PC-3 (cell line): ENCODE data around the gene CCL13. TPM values are rescaled to one million over a fixed set of nuclear protein-coding genes. Genes with fewer than 3 reads are reported as not detected.

Source experiments
- ATAC-seq: fragments of 200-7000 bp; cut with Tn5 transposase; 2 replicates; pipeline ENCODE4 v1.9.1; 2020; ENCODE audit warnings: mild to moderate bottlenecking, moderate library complexity
- BruUV-seq: library from RNA; stranded (reverse); fragments of 400-500 nt; replicated peaks from 2 replicates; lab custom pipeline; 2021; lab: Mats Ljungman, UMichigan
- CTCF ChIA-PET: fragments of 300-600 bp; sonication (Branson Sonifier 250); formaldehyde crosslinking; loops from one replicate; lab custom pipeline; 2022; ENCODE audit warnings: antibody characterized with exemption; lab: Charles Lee
- POLR2A ChIA-PET: fragments of 300-600 bp; sonication (Branson Sonifier 250); formaldehyde crosslinking; loops from one replicate; lab custom pipeline; 2022; ENCODE audit warnings: antibody characterized with exemption; ENCODE audit not compliant: unreplicated experiment; lab: Charles Lee
- DNase-seq: peaks from one replicate; pipeline ENCODE4 v3.0.0-alpha.2; 2015
- H2AFZ ChIP-seq: fragments of 300-600 bp; sonication (generic); 2 replicates; pipeline ENCODE4 v1.6.0; 2016; ENCODE audit warnings: antibody characterized with exemption, low read length
- H3F3A ChIP-seq: fragments of 300-600 bp; sonication (generic); one replicate; pipeline ENCODE4 v1.6.0; 2017; ENCODE audit warnings: antibody characterized with exemption, low read length, control low read depth, mild to moderate bottlenecking; ENCODE audit not compliant: unreplicated experiment
- H3K27ac ChIP-seq: fragments of 300-600 bp; sonication (generic); 2 replicates; pipeline ENCODE4 v1.5.1; 2016; ENCODE audit warnings: mild to moderate bottlenecking, low read length
- H3K27me3 ChIP-seq: fragments of 300-600 bp; sonication (generic); 2 replicates; pipeline ENCODE4 v1.6.1; 2016; ENCODE audit warnings: low read length, mixed read lengths
- H3K36me3 ChIP-seq: fragments of 300-600 bp; sonication (generic); 2 replicates; pipeline ENCODE4 v1.6.1; 2016; ENCODE audit warnings: low read depth, mixed run types, low read length, mixed read lengths
- H3K4me1 ChIP-seq: fragments of 300-600 bp; sonication (generic); 2 replicates; pipeline ENCODE4 v1.5.1; 2016; ENCODE audit warnings: low read length; ENCODE audit not compliant: insufficient read depth
- H3K4me2 ChIP-seq: fragments of 300-600 bp; sonication (generic); 2 replicates; pipeline ENCODE4 v1.6.0; 2016; ENCODE audit warnings: low read length
- H3K4me3 ChIP-seq: fragments of 300-600 bp; sonication (generic); 2 replicates; pipeline ENCODE4 v1.5.1; 2016; ENCODE audit warnings: mild to moderate bottlenecking, low read length, mixed read lengths
- H3K79me2 ChIP-seq: fragments of 300-600 bp; sonication (generic); 2 replicates; pipeline ENCODE4 v1.6.1; 2017; ENCODE audit warnings: low read length, mixed read lengths
- H3K9ac ChIP-seq: fragments of 300-600 bp; sonication (generic); 2 replicates; pipeline ENCODE4 v1.6.0; 2016; ENCODE audit warnings: mild to moderate bottlenecking, low read length
- H3K9me2 ChIP-seq: fragments of 300-600 bp; sonication (generic); replicated peaks from 2 replicates; pipeline ENCODE4 v1.6.1; 2016; ENCODE audit warnings: mixed run types, low read length, mixed read lengths
- H3K9me3 ChIP-seq: fragments of 300-600 bp; sonication (generic); 2 replicates; pipeline ENCODE4 v1.6.1; 2016; ENCODE audit warnings: low read length, mixed read lengths
- H4K20me1 ChIP-seq: fragments of 300-600 bp; sonication (generic); 2 replicates; pipeline ENCODE4 v1.6.1; 2016; ENCODE audit warnings: low read length, mixed read lengths
- CTCF ChIP-seq: fragments of 300-600 bp; sonication (generic); conservative IDR thresholded peaks from 2 replicates; pipeline ENCODE4 v1.5.1; 2017; ENCODE audit warnings: antibody characterized with exemption, low read depth, mild to moderate bottlenecking, low read length
- EZH2 ChIP-seq: fragments of 300-600 bp; sonication (generic); IDR thresholded peaks from one replicate; pipeline ENCODE4 v1.6.1; 2017; ENCODE audit warnings: antibody characterized with exemption, mild to moderate bottlenecking, low read length; ENCODE audit not compliant: unreplicated experiment
- EZH2phosphoT487 ChIP-seq: fragments of 300-600 bp; sonication (generic); IDR thresholded peaks from 2 replicates; pipeline ENCODE4 v1.6.1; 2018; ENCODE audit warnings: mild to moderate bottlenecking, antibody characterized with exemption, low read length, borderline replicate concordance
- intact Hi-C: fragments of 100-400 bp; cut with micrococcal nuclease; formaldehyde crosslinking; loops from 2 replicates; pipeline ENCODE4 v1.9.0; 2023
- total RNA-seq: library from RNA; depleted of rRNA; stranded (reverse); fragments of >200 nt; gene quantifications from 2 replicates; pipeline ENCODE4 v1.2.3, GENCODE V29; 2014

CCL13 gene
- total RNA-seq, 1 experiment from 2014 or later: not detected

DNA sequence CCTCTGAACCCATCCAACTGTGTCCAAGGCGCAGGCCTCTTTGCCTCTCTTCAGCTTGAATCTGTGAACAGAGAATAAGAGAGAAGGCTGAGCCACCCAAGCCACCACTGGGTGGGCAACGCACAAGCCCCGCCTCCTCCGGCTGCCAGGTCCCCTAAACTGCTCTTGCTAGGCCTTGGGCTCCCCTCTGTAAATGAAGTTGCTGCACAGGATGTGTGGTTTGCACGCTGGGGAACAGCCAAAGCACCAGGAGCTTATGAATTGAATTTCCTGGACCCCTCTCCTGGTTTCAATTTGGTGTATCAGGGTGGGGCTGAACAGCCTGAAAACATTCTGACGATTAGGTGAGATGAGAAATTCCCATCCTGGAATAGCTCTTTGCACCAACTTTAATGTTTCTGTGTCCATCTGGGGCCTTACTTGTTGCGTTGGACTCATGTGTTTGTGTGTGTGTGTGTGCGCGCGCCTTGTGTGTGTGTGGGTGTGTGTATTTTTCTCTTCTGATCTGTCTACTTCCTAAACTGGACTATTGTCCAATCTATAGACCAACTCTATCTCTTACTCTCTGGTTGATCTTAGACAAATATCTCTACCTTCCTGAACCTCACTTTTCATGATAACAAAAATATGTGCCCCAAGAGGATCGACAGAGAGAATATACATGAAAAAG, 4.5 kb downstream of the CCL13 start:
- Histone ChIP-seq H3K27me3 (no peaks in the 10 kb centered on the region), H3K4me3 (no peak overlapping the region), H3K79me2 (no peaks in the 10 kb centered on the region), H3K9me2 (no peaks in the 10 kb centered on the region), H3K4me2 (no peak overlapping the region), H3K4me1 (no peaks in the 10 kb centered on the region), H3K9me3 (no peaks in the 10 kb centered on the region), H2AFZ (no peak overlapping the region), H3F3A (no peaks in the 10 kb centered on the region), H4K20me1 (no peaks in the 10 kb centered on the region), H3K36me3 (peaks cover 3% of the 10 kb centered on the region; the same call in 1 of the 2 replicates), H3K27ac (no peak overlapping the region), H3K9ac (no peak overlapping the region)
- intact Hi-C loops: loop anchor here (1.0 kb wide), 1 partner anchor 160 kb away; no protein-coding TSS in a partner anchor
- ATAC-seq: no peak
- POLR2A ChIA-PET: no interaction called here
- BruUV-seq: no TSS peak
- CTCF ChIA-PET: interaction anchor here (0.8 to 1.3 kb wide), 4 partner anchors 12 to 197 kb away, joined by 3 to 4 read pairs (median 3); no protein-coding TSS in a partner anchor
- TF ChIP-seq EZH2phosphoT487 (no peak), CTCF (no peak), EZH2 (no peak)
- DNase-seq: no peak

- ATAC-seq (peak; percentile 57), DNase-seq (peak; percentile 75)
- CTCF ChIA-PET: interaction anchor here (0.6 to 1.3 kb wide), 6 partner anchors 11 to 280 kb away, joined by 3 to 4 read pairs (median 3); no protein-coding TSS in a partner anchor
- Histone ChIP-seq H3K4me3 (no peak overlapping the region), H3K27me3 (no peaks in the 10 kb centered on the region), H3K9me3 (no peaks in the 10 kb centered on the region), H3K36me3 (peaks cover 3% of the 10 kb centered on the region; the same call in 1 of the 2 replicates), H3K79me2 (no peaks in the 10 kb centered on the region), H4K20me1 (no peaks in the 10 kb centered on the region), H2AFZ (no peak overlapping the region), H3K4me2 (no peak overlapping the region), H3K9me2 (no peaks in the 10 kb centered on the region), H3K4me1 (no peaks in the 10 kb centered on the region), H3K9ac (no peak overlapping the region), H3K27ac (no peak overlapping the region), H3F3A (no peaks in the 10 kb centered on the region)
- intact Hi-C loops: loop anchor here (1.0 kb wide), 1 partner anchor 161 kb away; no protein-coding TSS in a partner anchor
- TF ChIP-seq EZH2phosphoT487: no peak
- TF ChIP-seq CTCF: peak; percentile 83
- POLR2A ChIA-PET: no interaction called here
- no TSS peak for BruUV-seq
Observed at GRCh38 chr17:34361478-34362061, 5.3 kb downstream of the CCL13 start.
